IPS-NIHi7 (cell line): ENCODE results near the gene GAB1.

Experiments
- DNase-seq: peaks from one replicate; pipeline ENCODE4 v3.0.0; 2012; ENCODE audit warnings: mixed read lengths; ENCODE audit errors: extremely low spot score

The GAB1 gene

DNA sequence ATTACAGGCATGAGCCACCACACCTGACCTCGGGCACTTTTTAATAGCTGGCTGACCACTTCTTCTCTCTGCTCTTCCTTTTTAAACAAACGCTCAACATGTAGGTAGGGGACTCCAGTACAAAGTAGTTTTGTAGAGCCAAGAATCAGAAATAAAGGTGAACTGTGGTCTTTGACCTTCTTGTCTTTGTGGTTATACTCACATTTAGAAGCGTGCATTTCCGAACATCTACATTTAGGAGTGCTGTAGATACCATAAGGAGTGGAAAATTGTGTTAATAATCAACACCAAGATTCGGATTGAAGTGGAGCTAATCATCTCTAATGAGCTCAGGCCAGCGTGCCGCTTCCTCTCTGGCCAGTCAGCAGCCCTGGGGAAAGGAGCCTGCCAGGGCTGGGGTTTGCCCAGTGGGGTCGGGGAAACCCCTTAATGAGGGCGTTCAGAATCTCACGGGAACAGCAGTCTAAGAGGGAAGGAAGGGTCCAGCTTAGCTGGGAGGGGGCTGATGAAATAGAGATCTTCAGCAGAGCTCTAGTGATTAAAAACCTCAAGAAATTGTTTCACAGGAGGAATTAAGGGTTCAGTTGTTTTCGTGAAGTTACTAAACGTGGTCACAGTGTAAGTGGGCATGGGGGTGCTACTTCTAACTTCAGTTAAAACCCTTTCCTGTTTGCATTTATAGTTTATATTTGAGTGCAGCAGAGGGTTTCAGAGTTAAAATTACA, 81.2 kb downstream of the GAB1 start:
- DNase-seq, result no peak

DNA sequence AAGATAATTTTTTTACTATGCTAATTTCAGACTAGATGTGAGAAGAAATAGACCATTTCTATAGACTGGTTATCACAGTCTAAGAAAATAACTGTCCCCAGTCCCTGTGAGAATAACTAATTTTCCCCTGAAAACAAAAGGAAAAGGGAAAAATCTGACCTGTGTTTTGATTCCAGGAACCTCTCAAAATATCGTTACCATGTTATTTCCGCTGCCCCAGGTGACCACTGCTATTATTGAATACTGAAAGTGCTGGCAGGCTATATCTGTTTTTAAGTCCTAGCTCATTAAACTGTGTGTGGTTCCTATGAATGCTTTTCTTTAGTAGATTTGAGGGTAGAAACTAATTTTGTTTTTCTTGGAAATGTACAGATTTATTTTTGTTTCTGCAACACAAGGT, 83.6 kb downstream of the GAB1 start:
- no peak for DNase-seq

DNA sequence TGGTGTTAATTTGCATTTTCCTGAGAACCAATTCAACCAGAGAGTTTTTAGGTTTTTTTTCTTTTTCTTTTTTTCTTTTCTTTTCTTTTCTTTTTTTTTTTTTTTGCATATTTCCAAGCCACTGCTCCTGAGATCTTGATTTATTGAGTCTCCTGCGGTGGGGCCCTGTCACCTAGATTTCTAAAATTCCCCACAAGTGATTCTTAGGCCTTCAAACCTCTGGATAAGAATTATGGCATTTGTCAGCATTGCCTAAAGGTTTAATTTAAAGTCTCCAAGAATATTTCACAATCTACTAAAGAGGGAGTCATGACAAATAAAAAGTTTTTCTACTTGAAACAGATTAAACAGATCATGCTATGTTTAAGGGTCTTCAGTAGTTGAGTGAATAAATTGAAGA, 84.9 kb downstream of the GAB1 start:
- no peak for DNase-seq

DNA sequence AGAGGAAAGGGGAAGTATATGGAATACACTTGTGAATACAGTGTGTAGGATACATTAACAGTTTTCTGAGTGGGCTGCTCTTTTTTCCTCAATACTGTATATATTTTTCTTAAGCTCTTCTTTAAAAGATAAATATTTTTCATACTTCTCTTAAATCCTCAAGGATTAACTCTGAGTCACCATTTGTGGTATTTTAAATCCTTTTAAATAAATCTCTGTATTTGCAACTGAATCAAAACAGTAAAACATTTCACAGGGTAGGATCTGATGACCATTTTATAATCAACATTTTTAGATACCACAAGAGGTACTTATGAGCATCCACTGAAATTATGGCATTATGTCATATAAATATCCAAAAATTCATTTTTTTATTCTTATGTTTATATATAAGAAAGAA, 87.6 kb downstream of the GAB1 start:
- no peak for DNase-seq

DNA sequence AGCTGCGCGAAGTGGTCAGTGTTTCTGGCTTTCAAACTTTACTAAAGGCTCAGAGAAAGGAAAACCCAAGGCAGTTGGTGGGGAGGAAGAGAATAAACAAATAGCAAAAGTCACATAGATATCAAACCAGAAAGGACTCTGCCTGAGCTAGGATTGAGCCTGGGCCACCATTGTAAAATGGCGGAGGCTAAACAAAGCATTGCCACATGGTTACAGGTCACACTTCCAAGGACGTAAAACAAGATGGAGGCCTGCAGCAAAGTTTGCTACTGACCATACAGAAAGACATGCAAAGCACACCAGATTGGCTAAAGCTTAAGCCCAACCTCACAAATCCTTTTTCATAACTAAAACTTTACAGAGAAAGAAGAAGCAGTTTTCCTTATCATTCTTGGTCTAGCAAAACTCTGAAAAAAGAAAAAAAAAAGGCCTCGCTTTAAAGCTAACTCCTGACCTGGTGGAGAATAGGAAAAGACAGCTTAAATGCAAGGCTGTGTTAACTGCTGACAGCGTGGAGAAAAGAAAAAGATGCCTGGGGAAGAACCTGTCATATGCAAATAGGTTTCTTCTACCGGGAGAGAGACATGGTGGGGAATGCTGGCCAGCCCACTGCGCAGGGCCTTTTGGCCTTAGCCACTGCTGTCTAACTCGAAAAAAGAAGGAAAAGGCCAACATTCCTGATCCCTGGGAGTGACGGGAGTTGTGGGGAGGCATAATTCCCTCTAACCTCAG, 95.0 kb downstream of the GAB1 start:
- peak; percentile 16 for DNase-seq

DNA sequence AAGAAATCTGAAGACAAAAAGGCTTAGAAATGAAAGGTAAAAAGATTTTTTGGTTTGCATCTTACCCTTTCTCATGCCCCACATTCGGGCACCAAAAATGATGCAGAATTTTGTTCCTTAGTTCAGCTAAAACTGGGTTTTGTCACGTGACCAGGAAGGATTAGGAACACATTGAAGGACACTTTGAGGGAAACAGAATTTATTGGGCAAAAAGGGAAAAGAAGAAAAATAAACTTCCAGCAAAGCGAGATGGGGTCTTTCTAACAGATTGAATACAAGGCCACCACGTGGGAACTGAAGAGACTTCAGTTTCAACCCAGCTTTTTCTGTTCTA, 95.5 kb downstream of the GAB1 start:
- no peak for DNase-seq

DNA sequence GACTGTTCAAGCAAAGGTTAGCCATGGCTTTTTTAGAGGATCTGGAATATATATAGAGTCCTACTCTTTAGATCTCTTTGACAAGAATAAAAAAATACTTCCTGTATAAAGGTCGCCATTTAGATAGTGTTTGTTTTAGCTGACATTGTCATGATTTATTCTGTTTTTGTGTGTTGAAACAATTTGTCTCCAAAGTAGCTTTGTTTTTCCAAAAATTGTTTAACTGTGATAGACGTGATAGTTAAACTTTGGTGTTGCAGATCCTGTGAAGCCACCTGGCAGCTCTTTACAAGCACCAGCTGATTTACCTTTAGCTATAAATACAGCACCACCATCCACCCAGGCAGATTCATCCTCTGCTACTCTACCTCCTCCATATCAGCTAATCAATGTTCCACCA, 96.6 kb downstream of the GAB1 start:
- no peak for DNase-seq

DNA sequence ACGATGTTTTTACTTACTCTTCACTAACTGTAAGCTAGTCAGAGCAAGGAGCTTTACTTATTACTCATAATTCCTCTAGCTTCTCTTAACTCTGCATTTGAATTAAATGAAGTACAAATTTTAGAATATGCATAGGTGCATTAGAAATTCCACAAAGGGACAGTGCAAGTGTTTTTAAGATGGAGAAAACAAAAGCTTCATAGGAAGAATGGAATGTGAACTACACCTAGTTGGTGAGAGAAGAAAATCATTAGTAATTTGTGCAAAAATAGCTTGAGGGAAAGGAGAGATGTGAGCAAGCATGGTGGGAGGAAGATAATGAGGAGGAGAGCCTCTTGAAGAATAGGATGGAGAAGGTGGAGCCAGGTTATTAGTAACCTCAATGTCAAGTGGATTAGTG, 99.3 kb downstream of the GAB1 start:
- no peak for DNase-seq

DNA sequence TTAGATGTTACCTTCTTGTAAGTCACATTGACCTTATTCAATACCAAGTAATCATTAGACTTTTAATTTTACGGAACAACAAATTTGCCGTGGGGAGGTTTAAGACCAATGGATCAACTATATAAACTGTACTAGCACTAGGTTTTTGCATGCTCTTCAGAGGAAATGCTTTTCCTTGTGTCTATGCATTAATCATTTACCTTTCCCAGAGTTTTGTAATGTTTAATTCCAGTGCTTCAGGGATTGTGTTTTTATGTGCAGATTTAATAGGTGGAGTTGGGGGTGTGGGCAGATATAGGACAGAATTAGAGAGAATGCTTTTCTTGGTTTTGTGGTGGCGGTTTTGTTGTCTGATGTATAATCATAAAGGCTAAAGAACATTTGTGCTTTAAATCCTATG, 100.8 kb downstream of the GAB1 start:
- DNase-seq, result no peak

DNA sequence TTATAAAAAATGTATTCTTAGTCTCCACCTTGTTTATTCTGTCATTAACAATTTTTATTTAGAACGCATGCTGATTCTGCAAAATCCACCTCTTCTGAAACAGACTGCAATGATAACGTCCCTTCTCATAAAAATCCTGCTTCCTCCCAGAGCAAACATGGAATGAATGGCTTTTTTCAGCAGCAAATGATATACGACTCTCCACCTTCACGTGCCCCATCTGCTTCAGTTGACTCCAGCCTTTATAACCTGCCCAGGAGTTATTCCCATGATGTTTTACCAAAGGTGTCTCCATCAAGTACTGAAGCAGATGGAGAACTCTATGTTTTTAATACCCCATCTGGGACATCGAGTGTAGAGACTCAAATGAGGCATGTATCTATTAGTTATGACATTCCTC, 101.3 kb downstream of the GAB1 start:
- no peak for DNase-seq

DNA sequence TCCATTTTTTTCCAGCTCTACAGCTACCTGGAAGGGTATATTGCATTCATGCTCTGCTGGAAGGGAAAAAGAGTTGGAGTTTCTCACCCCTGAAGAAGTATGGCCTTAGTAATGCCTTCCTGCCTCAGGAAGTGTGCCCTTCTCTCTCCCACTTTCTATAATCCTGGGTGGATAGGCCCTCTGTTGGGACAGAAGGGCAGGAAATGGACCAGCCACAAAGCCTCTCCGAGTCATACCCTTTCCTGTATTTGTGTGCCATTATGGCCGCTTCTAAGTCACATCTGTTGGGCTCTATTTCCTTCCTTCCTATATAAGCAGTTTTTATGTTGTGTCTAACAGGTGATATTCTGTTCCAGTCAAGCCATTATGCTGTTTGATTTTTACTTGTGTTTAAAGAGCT, 102.0 kb downstream of the GAB1 start:
- DNase-seq, result no peak

DNA sequence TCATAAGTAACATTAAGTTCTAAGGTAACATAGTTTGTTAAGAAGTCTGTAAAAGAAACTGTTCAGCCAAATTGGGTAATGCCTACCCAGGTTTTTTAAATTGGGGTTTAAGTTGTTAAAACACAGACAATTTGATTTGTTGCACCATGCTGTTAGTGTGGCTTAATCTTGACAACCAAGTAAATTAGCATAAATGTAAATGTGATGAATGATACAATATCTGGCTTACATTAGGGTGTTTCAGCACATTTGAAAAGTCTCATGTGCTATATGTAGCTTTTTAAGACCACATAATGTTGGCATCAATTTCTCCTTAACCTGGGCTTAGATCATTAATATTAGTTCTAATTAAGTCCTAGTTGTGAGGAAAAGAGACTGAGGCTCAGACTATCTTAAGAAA, 104.4 kb downstream of the GAB1 start:
- no peak for DNase-seq

DNA sequence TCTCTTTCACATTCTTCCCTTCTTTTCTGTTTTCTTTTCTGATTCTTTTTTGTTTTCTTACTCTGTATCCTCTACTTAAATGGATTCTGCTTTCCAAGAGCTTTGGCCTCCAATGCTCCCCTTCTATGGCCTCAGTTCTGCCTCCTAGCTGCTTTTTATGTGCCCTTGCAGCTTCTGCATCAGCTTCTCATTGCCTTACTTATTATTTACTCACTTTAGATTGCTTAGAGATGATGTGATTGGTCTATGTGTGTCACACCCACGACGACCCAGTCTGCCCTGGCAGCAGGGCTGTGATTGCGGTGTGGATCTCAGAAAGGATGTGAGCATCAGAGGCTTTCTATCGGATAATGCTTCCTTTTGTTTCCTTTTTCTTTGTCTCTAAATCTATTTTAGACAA, 105.0 kb downstream of the GAB1 start:
- DNase-seq, result no peak

DNA sequence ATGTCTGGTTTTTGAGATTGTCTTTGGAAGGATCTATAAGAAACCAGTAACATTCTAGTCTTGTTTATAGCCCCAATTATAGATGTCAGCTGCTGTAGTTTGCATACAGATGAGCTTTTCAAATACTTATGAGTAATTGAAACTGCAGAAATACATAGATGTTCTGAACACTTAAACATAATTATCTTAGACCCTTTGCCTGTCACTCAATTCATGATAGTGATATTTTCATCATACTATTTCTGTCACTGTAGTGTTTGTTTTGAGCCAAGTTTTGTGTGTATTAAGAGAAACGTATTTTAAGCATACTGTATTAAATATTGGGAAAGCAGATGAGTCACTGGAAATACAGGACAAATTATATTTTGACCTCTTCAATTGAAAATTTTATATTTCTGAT, 107.1 kb downstream of the GAB1 start:
- no peak for DNase-seq

DNA sequence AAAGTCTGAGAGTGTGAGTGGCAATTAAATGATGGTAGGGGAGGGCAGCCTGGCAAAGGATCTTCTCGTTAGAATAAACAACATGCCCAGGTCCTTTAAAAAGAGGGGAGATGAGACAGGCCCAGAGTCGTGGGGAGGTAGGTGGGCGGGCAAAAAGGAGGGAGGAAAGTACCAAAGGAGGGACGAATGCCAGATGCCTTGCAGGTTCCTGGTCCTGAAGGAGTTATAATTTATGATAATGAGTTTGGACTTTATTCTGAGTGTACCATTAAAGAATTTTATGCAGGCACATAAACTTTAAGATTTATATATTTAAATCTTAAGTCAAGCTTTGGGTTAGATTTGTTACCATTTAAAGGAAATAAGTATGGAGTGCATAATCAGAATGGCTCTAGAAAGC, 114.5 kb downstream of the GAB1 start:
- no peak for DNase-seq

DNA sequence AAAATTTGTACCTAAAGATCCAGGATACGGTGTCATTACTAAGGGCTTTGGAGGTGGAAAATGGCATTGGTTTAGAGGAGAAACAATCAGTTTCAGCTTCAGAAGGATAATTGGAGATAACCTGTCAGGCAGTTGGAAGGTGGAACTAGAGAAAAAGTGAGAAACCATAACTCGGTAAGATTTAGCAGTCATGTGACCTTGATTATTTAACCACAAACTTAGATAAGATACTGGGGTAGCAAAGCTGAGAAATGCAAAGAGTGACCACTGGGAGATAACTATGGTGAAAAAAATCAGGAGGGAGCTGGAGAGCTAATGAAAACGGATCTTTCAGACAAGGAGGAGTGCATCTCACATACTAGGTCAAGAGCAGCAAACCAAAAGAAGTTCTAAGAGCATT, 118.5 kb downstream of the GAB1 start:
- no peak for DNase-seq

DNA sequence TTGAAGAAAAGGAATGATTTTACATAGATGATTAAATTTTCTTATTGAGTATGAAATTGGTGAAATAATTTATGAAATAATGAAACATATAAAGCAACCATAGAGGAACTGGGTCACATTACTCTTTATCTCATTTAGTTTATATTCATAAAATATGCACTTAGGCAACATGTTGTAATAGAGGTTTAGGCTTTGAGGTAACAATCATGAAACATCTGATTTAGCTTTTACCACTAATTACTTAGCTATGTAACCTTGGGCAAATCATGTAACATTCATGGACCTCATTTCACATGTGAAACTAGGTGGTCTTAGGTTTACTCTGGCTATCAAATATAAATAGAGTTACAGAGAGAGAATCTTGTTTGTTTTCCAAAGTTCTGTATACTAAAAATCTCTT, 122.3 kb downstream of the GAB1 start:
- no peak for DNase-seq

DNA sequence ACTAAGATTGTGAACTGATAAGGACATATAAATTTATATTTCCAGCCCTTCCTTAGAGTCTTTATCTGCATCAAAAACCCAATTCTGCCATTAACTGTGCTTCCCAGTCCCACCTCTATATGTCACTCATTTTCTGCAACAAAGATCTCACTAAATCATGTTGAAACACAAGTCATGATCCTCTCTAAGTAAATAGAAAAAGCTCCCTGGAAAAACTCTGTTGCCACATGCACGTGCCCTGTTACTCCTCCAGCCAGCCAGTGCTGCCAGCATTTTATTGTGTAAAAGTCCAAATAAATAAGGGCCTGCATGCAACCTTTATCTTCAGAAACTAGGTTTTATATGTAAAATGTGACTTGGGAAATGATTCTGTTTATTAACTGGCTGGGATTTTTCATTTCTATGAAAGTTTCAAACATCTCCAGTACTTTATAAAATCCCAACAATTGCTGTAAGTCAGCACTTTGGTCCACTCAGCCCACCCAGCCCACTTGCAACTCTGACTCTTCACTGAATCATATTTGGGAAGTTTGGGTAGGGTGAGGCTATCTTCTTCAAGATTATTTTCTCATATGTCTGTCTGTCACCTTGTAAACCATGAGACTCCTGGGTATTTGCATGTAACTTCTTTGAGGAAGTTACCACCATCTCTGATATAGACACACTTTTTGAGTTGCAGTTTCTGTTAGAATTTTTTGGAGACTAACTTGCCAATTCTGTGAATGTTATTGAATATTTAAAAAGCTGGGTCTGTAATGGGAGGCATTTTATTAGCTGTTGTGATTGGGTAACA, 136.9 kb downstream of the GAB1 start:
- no peak for DNase-seq

DNA sequence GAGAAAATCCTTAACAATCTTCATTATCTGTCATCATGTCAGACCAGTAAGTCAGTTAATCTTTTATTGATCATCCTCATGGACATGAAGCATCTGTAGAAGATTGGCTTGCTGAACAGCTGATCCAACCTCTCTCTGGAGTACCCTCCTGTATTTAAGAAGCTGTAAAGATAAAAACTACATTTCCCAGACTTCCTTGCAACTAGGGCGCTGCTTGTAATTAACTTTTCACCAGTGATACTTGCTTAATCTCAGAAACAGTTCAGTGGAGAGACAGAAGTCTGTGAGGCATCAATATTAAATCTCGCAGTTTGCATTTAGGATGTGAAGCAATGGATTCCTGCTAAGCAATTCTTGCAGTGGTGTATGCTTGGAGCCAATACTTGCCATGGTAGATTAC, 140.8 kb downstream of the GAB1 start:
- no peak for DNase-seq

DNA sequence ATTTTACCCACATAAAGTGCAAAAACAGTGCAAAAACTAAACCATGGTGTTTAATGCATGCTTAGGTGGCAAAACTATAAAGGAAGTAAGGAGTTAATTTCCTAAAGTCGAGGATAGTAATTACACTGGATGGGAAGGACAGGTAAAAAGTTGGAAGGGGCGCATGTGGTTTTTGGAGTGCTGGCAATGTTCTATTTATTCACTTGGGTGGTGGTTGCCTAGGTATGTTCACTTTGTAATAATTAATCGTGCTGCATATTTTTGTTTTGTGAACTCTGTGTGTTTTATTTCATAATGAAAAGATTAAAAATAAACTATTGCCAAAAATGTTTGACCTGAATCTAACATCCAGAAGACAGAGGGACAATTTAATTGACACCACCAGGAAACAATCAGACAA, 144.7 kb downstream of the GAB1 start:
- no peak for DNase-seq

DNA sequence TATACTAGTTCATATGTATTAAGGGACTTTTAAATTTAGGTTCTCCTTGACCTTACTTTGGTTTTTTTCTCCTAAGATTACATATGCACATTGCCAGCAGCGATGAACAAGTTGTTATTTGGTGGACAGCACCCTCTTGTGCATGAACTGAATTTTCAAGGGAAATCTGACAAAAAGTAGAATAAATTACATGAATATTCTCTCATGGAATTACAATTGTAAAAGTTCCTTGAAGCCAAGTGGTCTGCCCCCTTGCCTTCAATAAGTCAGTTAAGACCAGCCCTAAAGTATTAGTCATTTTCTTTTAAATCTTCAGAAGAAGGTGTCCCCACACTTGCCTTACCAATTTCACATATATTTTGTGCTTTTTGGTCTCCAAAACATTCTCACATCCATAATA, 146.2 kb downstream of the GAB1 start:
- DNase-seq, result peak; percentile 29

DNA sequence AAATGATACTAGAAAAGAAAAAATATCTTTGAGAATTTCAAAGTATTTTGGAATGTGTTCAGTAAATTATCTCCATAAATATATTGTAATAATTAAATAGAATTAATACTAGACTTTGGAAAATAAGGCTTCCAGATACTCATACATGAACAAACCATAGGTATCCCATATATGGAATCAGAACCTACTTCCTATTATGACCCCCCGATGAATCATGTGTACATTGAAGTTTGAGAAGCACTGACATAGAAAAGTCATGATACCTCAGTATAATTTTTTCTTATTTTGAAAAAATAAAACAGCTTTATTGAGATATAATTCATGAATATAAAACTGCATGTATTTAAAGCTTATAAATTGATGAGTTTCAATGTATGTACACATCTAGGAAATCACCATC, 149.6 kb downstream of the GAB1 start:
- DNase-seq, result no peak

DNA sequence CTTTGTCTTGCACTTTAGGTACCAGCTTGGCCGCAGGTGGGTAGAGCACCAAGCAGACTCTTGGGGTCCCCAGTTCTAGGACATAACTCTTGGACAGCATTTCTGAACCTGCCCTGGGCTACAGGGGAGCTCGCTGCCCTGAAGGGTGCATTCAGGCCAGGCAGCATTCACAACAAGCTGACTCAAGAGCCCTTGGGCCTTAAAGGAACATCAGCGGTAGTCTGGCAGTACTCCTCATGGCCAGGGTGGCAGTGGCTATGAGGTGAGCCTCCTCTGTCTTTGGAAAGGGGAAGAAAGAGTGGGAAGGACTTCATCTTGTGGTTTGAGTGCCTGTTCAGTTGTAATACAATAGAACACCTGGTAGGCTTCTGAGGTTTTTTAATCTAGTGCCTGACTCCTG, 152.0 kb downstream of the GAB1 start:
- DNase-seq, result no peak
